Measurements from ENCODE around the gene FST. TPM values are rescaled to one million over a fixed set of nuclear protein-coding genes. Genes with fewer than 3 reads are reported as not detected.

FST gene
- total and polyA plus RNA-seq, 2 of the 13 experiments (the other 11 are each of a cell fraction or from before 2014, with no cell fraction given): 38.6 to 136 TPM

GRCh38 chr5:53482717-53483638 is 2.5 kb downstream of the FST start (continued):
- TF ChIP-seq PRDM10 (CRISPR knock-in tag; IDR thresholded peaks at IDR 0.05; ENCODE audit: low read depth) (peak; percentile 87), JUN (CRISPR knock-in tag; IDR thresholded peaks at IDR 0.05) (no peak), RARA (CRISPR knock-in tag; IDR thresholded peaks at IDR 0.05) (peak; percentile 90), HOMEZ (CRISPR knock-in tag; IDR thresholded peaks at IDR 0.05; ENCODE audit: low read depth) (peak; percentile 74; the same call in 1 of the 2 replicates), ZNF660 (CRISPR knock-in tag; IDR thresholded peaks at IDR 0.05; ENCODE audit: borderline replicate concordance, low read depth) (no peak), HIC2 (CRISPR knock-in tag; IDR thresholded peaks at IDR 0.05; ENCODE audit: low read depth) (peak; percentile 33; the same call in 1 of the 2 replicates), ZUFSP (CRISPR knock-in tag; IDR thresholded peaks at IDR 0.05; ENCODE audit: borderline replicate concordance) (no peak), TMF1 (CRISPR knock-in tag; IDR thresholded peaks at IDR 0.05; ENCODE audit: low read depth) (peak; percentile 76; the same call in 1 of the 2 replicates), FOXA3 (CRISPR knock-in tag; IDR thresholded peaks at IDR 0.05) (peak; percentile 72), ZBTB26 (CRISPR knock-in tag; IDR thresholded peaks at IDR 0.05; ENCODE audit: borderline replicate concordance) (no peak; the same call in 1 of the 2 replicates), ETS1 (CRISPR knock-in tag; IDR thresholded peaks at IDR 0.05) (no peak), ZNF724P (CRISPR knock-in tag; IDR thresholded peaks at IDR 0.05; ENCODE audit: borderline replicate concordance) (0 out of 2 replicates have a peak, but pooled peaks have one; percentile 18), PAF1 (CRISPR knock-in tag; IDR thresholded peaks at IDR 0.05) (peak; percentile 40; the same call in 1 of the 2 replicates), ZNF20 (CRISPR knock-in tag; IDR thresholded peaks at IDR 0.05) (no peak), ZNF431 (CRISPR knock-in tag; IDR thresholded peaks at IDR 0.05; ENCODE audit: borderline replicate concordance, low read depth) (peak; percentile 72), PPARG (CRISPR knock-in tag; conservative IDR thresholded peaks at IDR 0.05) (peak; percentile 71)

Data from HepG2 (cell line).